Natural killer cell (primary cell): ENCODE results near the gene NPLOC4. TPM values are rescaled to one million over a fixed set of nuclear protein-coding genes. Genes with fewer than 3 reads are reported as not detected.
A peak's percentile ranks its signal among the peaks of the same experiment; 100 is the strongest.

Experiments
- ATAC-seq, 3 donors: fragments of 150-1000 bp in 2 of 3; fragments of 200-7000 bp in 1 of 3; cut with Tn5 transposase; 1 replicate in 1 of 3; 2 replicates in 2 of 3; pipeline ENCODE4 v1.10.0; 2021; ENCODE audit warnings: mild to moderate bottlenecking in 2 of 3, moderate library complexity in 2 of 3
- DNase-seq, 2 donors: peaks; one replicate each; pipeline versions ENCODE4 v3.0.0 to v3.0.0-alpha.2; 2013 to 2021; ENCODE audit warnings: mixed read lengths in 1 of 2
- H3K27ac ChIP-seq: one replicate; pipeline ENCODE4 v1.5.1; 2013; ENCODE audit warnings: mild to moderate bottlenecking, low read length
- H3K27me3 ChIP-seq: one replicate; pipeline ENCODE4 v1.6.1; 2013; ENCODE audit warnings: low read length; ENCODE audit not compliant: control insufficient read depth, insufficient read depth
- H3K36me3 ChIP-seq: one replicate; pipeline ENCODE4 v1.6.1; 2013; ENCODE audit warnings: low read length; ENCODE audit not compliant: control insufficient read depth, insufficient read depth
- H3K4me1 ChIP-seq: one replicate; pipeline ENCODE4 v1.6.1; 2013; ENCODE audit warnings: low read length; ENCODE audit not compliant: control insufficient read depth, insufficient read depth
- H3K4me3 ChIP-seq: one replicate; pipeline ENCODE4 v1.5.1; 2013; ENCODE audit warnings: low read length
- H3K9me3 ChIP-seq: one replicate; pipeline ENCODE4 v1.6.1; 2013; ENCODE audit warnings: low read length; ENCODE audit not compliant: control insufficient read depth, insufficient read depth
- H3K27ac Mint-ChIP-seq, 2 donors: one replicate each; pipeline ENCODE4 v1.8.0; 2022; ENCODE audit warnings: mild to moderate bottlenecking in 2 of 2, mixed read lengths in 2 of 2, moderate library complexity in 1 of 2
- H3K27me3 Mint-ChIP-seq, 2 donors: one replicate each; pipeline ENCODE4 v1.8.0; 2022; ENCODE audit warnings: low read depth in 2 of 2, mixed read lengths in 2 of 2
- H3K36me3 Mint-ChIP-seq: one replicate; pipeline ENCODE4 v1.8.0; 2022; ENCODE audit warnings: mixed read lengths
- H3K4me1 Mint-ChIP-seq, 2 donors: one replicate each; pipeline ENCODE4 v1.8.0; 2022; ENCODE audit warnings: mixed read lengths in 2 of 2
- H3K4me3 Mint-ChIP-seq: one replicate; pipeline ENCODE4 v1.8.0; 2022; ENCODE audit warnings: mild to moderate bottlenecking, moderate library complexity, mixed read lengths
- H3K9me3 Mint-ChIP-seq, 2 donors: one replicate each; pipeline ENCODE4 v1.8.0; 2022; ENCODE audit warnings: mixed read lengths in 2 of 2
- WGBS: methylation state at CpG from one replicate; pipeline ENCODE4 v1.1.7; 2013; ENCODE audit warnings: missing lambda C conversion rate; ENCODE audit not compliant: insufficient coverage; 5-methylcytosine and 5-hydroxymethylcytosine counted together
- intact Hi-C: fragments of 100-400 bp; cut with micrococcal nuclease; formaldehyde crosslinking; loops from one replicate; pipeline ENCODE4 v1.14.2; 2022
- total RNA-seq, 4 donors: library from RNA; stranded (reverse); fragments of 120-200 nt in 1 of 4; gene quantifications; one replicate each; pipeline versions ENCODE4 v1.2.3 to v1.2.4, GENCODE V29; 2013 to 2022
- TF ChIP-seq, protein P1 (sequence below): fragments of 200-600 bp; IDR thresholded peaks from one replicate; pipeline ENCODE4 v1.8.0; 2022; ENCODE audit warnings: antibody characterized with exemption

The NPLOC4 gene
- total RNA-seq, 3 donors from 2014 or later (not counting 1 experiment from before 2014, with no cell fraction given): 96.2 to 117 (median 99.1) TPM

DNA sequence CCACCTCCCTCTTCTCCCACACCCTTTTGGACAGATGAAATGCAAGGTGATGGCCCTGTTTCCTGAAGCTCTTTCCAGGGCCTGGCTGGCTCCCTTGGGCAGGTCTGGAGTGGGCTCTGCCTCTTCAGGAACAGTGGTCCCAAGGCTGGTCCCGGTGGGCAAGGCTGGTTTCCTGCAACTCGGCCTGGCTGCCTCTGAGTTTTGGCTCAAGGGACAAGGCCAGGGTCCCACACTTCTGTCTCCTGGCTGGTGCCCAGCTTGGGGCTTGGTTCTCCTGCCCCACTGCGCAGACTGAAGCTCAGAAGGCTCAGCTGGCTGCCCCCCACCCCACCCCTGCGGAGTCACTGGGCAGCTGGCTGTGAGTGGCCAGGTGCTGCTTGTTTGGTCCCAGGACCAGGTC, 120.5 kb downstream of the NPLOC4 start:
- no peaks in the 10 kb centered on the region for H3K27me3 ChIP-seq
- peaks cover 6% of the 10 kb centered on the region for H3K36me3 ChIP-seq
- H3K36me3 Mint-ChIP-seq: peaks cover 5% of the 10 kb centered on the region
- ATAC-seq (no peak), DNase-seq (no peak)
- no peaks in the 10 kb centered on the region for H3K27me3 Mint-ChIP-seq
- intact Hi-C loops: loop anchor here (10.0 kb wide), 1 partner anchor 88 kb away; no protein-coding TSS in a partner anchor
- no peaks in the 10 kb centered on the region for H3K9me3 ChIP-seq
- TF ChIP-seq, protein P1, sequence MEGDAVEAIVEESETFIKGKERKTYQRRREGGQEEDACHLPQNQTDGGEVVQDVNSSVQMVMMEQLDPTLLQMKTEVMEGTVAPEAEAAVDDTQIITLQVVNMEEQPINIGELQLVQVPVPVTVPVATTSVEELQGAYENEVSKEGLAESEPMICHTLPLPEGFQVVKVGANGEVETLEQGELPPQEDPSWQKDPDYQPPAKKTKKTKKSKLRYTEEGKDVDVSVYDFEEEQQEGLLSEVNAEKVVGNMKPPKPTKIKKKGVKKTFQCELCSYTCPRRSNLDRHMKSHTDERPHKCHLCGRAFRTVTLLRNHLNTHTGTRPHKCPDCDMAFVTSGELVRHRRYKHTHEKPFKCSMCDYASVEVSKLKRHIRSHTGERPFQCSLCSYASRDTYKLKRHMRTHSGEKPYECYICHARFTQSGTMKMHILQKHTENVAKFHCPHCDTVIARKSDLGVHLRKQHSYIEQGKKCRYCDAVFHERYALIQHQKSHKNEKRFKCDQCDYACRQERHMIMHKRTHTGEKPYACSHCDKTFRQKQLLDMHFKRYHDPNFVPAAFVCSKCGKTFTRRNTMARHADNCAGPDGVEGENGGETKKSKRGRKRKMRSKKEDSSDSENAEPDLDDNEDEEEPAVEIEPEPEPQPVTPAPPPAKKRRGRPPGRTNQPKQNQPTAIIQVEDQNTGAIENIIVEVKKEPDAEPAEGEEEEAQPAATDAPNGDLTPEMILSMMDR: no peak
- 83% methylated on average over 4 of the region's 4 CpGs for WGBS
- peak overlapping the region; percentile 86 to 91 for H3K27ac Mint-ChIP-seq
- H3K4me3 Mint-ChIP-seq: peak overlapping the region; percentile 37
- peaks cover 63% of the 10 kb centered on the region for H3K4me1 ChIP-seq
- H3K9me3 Mint-ChIP-seq: no peaks in the 10 kb centered on the region
- peaks cover 31 to 44% of the 10 kb centered on the region in 2 donors for H3K4me1 Mint-ChIP-seq
- no peak overlapping the region for H3K4me3 ChIP-seq
- H3K27ac ChIP-seq: peak overlapping the region; percentile 67

GRCh38 chr17:81515530-81516041, 121.3 kb downstream of the NPLOC4 start:
- Mint-ChIP-seq H3K9me3 (no peaks in the 10 kb centered on the region), H3K27me3 (no peaks in the 10 kb centered on the region), H3K36me3 (peaks cover 14% of the 10 kb centered on the region), H3K4me1 (peaks cover 40 to 52% of the 10 kb centered on the region in 2 donors), H3K27ac (peak overlapping the region; percentile 86 to 91), H3K4me3 (peak overlapping the region; percentile 93)
- 55% methylated on average over 18 of the region's 19 CpGs for whole genome bisulfite sequencing
- ATAC-seq: no peak
- TF ChIP-seq, protein P1: no peak
- H3K36me3 ChIP-seq: peaks cover 15% of the 10 kb centered on the region
- peak overlapping the region; percentile 86 for H3K4me3 ChIP-seq
- DNase-seq: no peak
- H3K27me3 ChIP-seq: no peaks in the 10 kb centered on the region
- H3K27ac ChIP-seq: peak overlapping the region; percentile 86
- peaks cover 72% of the 10 kb centered on the region for H3K4me1 ChIP-seq
- intact Hi-C loops: loop anchor here (10.0 kb wide), 1 partner anchor 89 kb away; no protein-coding TSS in a partner anchor
- no peaks in the 10 kb centered on the region for H3K9me3 ChIP-seq

- TF ChIP-seq, protein P1: no peak
- peaks cover 20% of the 10 kb centered on the region for H3K36me3 Mint-ChIP-seq
- Histone ChIP-seq H3K9me3 (no peaks in the 10 kb centered on the region), H3K4me1 (peaks cover 73% of the 10 kb centered on the region), H3K27me3 (no peaks in the 10 kb centered on the region), H3K36me3 (peaks cover 21% of the 10 kb centered on the region), H3K4me3 (peak overlapping the region; percentile 86), H3K27ac (peak overlapping the region; percentile 86)
- DNase-seq (peak; percentile 67 to 78), ATAC-seq (peak; percentile 39 to 44 (median 39))
- peak overlapping the region; percentile 86 to 91 for H3K27ac Mint-ChIP-seq
- H3K4me1 Mint-ChIP-seq: peaks cover 46 to 59% of the 10 kb centered on the region in 2 donors
- H3K9me3 Mint-ChIP-seq: no peaks in the 10 kb centered on the region
- intact Hi-C loops: loop anchor here (5.0 to 10.0 kb wide), 2 partner anchors 90 to 1708 kb away; no protein-coding TSS in a partner anchor
- H3K27me3 Mint-ChIP-seq: no peaks in the 10 kb centered on the region
- peak overlapping the region; percentile 93 for H3K4me3 Mint-ChIP-seq
- under 1% methylated on average over 82 of the region's 82 CpGs for WGBS
These were observed 122.0 kb downstream of the NPLOC4 start for GRCh38 chr17:81514739-81515529.
